GM19351 (cell line): ENCODE measurements around the gene VSTM2B.
"Not testable (repeated sequence)": the region's sequence is repeated elsewhere in the genome, so short reads cannot be mapped to it uniquely, and the experiment has no call there.

Source experiments
- ATAC-seq: cut with Tn5 transposase; IDR thresholded peaks from one replicate; pipeline ENCODE4 v1.9.1; 2021; ENCODE audit warnings: mild to moderate bottlenecking, moderate library complexity; ENCODE audit not compliant: unreplicated experiment

Gene VSTM2B

DNA sequence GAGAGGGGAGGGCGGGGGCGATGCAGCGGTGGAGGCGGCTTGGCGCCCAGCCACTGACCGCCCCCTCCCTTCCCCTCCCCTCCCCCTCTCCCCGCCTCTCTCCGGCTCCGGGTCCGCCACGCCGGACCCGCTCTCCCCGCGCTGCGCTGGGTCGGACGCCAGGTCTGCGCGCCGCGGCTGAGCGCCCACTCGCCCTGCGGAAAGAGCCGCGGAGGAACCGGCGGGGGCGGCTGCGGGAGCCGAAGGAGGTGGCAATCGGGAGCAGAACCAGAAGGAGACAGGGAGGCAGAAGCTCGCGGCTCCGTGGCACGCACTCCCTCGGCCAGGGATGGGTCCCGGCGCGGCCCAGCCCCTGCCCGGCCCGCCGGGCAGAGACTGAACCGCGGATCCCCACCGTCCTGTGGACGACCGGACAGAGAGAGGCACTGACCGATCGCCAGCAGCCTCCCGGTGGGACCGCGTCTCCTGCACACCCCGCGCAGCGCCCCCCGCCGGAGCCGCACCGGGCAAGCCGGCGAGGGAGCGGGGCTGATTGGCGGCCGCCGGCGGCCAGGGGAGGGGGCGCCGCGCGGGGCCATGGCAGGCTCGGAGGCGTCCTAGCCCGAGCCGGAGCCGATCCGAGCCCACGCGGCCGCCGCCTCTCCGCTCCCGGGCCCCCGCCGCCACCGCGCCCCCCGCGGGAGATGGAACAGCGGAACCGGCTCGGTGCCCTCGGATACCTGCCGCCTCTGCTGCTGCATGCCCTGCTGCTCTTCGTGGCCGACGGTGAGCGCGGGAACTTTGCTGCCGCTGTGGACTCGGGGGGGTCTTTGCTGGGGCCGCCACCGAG lies at the start of gene VSTM2B:
Gene VSTM2B (plus strand): TSS at position 94 of the 829 bp plus-strand sequence. CDS start 590 bp downstream, at position 684.
- no peak for ATAC-seq

DNA sequence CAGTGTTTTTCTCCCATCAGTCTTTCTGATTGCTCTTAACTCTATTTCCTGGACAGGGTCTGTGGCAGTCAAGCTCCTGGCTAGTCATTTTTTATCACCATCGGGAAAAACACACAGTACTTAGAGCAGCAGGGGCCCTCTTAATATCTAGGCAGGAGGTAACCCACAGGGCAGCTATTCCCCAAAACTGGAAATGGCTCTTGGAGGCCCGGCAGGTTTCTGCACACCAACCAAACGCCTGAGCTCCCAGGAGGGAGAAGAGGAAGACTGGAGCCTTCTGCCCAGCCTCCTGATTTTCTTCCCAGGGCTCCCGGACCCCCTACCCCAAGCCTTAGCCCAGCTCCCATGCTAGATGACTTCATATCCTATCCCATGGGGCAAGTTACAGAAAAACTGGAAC lies 49.3 kb upstream of the VSTM2B start:
- ATAC-seq, result no peak

DNA sequence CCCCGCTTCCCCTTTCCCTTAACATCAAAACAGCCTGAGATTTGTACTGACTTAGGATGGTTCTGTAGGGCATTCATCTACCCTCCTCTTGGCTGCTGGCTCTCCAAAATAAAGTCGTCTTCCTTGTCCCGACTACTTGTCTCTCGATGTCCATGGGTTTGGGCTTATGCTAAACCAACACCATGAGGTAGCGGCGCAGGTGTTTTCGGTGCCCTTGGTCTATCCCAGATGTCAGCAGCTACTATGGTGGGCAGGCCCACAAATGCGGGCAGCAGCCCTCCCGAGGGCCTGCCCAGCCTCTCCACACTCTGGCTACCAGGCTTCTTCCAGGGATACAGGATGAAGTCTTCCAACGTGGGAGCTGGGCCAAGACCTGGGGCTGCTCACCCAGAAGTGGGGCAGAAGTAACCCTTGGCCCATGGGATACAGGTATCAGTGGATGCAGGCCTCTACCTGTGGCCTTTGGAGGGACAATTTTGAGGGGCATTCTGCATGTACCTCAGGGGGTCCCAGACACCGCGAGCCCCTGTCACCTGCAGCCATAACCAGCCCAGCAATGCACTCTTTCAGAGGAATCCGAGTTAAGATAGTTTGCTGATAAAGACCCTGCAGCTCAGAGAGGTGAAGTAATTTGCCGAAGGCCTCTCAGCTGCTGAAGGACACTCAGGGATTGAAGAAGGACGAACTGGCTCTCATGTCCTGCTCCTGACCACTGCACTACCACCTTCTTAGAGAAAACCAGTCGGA lies 47.8 kb upstream of the VSTM2B start:
- no peak for ATAC-seq

DNA sequence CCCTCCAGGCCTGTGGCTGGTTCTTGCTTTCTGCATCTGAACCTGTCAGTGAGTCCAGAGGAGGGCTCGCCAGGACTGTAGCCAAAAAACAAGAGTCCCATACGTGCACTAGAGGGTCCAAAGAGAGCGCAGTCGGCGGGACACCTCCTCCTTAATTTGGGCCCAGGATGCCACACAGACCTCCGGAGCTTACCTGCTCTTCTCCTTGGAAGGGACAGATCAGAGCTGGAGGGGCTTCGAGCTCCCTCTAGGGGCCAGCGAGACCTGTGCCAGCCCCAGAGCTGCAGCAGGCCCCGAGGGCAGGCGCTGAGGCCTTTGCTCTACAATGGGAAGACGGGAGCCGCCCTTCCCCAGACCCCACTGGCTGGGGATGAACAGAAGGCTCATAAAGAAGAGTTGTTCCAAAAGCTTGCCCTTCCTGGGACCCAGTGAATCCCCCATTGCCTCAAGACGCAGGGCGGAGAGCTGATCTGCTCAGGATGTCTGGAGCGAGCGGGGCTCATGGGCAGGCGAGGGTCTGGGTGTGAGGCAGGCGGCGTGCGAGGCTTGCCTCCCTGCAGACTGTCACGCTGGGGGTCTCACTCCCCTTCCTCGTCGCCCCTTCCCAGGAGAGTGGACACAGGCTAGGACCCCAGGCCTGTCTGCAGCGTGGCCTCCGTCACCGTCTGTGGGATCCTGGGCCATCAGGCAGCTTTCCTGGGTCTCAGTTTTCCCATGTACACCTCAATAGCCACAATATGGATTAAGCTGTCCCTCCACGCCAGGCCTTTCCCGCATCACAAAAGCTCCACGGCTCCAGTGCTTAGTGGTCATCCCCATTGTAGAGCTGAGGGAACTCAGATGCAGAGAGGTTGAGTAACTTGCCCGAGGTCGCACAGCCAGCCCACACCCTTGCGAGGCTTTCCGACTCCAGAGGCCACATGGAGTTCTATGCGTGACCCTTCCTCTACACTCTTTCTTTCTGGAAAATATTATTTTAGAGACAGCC lies 46.9 kb upstream of the VSTM2B start:
- ATAC-seq, result no peak

DNA sequence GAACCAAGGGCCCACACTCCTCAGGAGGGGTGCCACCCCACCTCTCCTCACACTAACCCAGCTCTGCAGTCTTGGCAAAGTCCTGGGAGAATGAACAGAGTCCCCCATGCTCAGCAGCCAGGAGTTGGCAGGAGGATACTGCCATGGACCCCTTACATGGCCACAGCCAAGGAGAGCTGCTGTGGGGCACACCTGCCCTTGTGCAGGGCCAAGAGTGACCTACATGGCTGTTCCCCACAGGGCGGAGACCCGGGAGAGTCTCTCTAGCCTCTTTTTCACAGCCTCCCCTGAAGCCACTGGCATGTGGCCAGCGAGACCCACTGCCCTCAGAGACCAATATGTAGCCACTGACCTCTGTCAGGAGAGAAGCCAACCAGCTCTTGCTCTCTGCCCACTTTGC lies 45.9 kb upstream of the VSTM2B start:
- no peak for ATAC-seq

DNA sequence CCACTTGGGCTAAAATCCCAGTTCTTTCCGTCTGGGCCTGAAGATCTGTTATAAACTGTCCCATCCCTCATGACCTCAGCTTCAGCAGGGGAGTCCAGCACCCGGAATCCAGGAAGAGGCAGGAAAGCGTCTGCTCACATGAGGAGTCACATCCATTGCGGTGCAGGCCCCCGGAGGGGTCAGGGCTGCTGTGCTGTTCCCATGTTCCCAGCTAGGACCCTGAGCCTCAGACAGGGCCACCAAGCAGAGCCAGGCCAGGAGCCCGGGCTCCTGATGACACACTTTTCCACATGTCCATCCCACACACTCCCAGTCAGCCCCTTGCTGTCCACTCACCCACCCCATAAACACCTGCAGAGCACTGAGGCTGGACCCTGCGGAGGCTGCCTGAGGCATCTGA lies 45.3 kb upstream of the VSTM2B start:
- no peak for ATAC-seq

DNA sequence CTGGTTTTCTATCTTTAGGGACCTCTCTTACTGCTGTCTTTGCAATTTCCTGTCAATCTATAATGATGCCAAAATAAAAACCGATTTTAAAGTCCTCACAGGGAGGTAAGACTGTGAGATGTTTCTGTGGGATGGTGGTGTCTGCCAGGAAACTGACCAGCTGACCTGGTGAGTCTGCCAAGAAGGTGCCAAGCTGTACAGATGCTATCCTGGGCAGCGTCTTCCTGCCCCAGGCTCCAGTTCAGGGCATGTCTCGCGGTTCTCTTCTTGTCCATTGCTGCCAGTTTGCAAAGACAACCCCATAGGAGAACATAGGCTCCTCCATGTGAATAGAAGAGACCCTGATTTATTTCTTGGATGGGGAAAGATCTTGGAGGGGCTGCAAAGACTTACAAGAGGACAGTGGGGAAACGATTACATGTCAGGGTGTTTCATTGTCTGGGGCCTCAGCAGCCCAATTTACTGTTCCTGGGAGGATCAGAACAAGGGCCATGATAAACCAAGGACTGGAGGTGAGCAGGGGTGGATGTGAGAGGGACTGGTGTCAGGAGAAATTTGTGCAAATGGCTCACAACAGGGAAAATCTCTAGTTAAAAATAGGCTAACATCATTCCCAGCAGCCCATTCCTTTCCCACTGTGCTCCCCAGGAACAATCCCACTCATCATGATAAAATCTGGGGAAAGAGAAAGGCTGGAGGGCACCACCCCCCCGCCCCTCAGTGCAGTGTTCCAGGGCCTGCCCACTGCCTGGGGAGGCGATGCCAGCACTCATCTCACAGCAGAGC lies 42.7 kb upstream of the VSTM2B start:
- ATAC-seq, result no peak

DNA sequence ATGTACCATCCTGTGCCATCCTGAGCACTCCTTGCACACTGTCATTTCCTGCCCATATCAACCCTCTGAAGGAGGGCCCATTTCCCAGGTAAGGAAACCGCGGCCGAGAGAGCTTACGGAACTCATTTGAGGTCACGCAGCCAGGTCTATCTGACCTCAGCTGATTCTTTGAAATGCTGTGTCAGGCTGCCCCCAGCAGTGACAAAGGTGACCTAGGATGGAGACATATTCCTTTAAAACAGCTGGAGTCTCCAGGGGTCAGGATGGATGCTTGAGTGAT lies 42.2 kb upstream of the VSTM2B start:
- ATAC-seq, result no peak

DNA sequence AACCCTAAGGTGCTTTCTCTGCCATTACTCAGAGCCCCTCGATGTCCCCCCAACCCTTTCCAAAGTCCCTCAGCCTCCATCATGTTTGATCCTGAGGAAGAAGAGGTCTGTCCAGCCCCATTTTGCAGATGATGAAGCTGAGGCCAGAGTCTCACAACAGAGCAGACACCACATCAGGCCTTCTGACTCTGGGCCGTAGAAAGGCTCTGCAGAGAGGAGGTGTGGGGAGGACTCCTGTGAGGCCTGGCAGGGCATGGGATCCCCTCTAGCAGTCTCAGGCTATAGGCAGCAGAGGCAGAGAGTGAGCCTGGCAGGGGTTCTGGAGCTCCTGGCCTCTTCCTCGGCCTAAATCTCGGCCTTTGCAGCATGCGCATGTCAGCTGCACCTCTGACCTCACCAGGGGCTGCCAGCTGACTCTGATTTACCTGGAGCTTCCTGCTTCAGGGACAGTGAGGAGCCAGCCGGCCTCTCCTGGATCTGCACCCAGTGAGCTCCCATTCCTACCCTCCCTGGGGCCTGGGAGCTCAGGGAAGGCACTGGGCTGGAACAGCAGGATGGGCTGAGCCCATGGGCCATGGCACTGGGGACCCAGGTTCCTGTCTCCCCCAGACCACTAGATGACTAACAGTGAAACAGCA lies 41.7 kb upstream of the VSTM2B start:
- no peak for ATAC-seq

DNA sequence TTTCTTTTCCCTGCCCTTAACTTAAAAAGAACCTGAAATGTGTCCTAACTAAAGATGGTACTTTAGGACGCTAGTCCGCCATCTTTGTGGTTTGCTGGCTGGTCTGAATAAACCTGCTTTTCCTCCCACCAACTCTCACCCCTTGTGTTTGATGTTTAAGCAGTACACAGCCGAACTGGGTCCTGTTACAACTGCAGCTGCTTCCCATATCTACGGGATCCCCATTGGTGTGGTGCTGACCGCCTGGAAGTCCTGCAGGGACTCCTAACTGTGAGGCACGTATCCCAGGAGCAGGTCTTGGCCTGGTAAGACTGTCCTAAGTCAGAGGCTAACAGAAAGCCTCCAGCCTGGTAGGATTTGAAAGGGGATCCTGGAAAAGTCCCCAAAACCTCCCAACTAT lies 40.9 kb upstream of the VSTM2B start:
- no peak for ATAC-seq

DNA sequence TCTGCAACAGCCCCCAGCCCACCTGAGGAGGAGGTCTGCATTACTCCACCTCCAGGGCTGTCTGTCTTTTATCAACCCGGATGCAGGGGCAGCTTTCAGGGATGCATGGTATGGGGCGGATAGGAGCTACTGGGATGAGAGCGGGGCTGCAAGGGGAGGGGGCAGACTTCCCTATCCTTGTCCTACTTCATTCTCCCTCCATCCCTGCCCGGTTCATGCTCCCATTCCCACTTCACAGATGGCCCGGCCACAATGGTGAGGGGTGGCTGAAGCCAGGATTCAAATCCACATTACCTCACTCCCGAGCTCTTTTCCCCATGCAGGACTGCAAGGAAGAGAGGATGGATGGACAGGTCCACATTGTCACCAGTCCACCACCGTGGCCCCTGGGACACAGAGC lies 40.5 kb upstream of the VSTM2B start:
- ATAC-seq, result no peak

DNA sequence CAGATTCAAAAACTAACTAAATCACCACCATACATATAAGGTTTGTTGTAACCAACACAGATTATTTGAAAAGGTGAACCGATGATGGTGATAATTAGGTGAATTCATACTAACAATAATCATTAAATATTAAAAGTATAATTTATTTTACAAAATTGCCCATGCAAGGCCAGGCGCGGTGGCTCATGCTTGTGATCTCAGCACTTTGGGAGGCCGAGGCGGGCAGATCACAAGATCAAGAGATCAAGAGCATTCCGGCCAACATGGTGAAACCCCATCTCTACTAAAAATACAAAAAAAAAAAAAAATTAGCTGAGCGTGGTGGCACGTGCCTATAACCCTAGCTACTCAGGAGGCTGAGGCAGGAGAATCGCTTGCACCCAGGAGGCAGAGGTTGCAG lies 38.8 kb upstream of the VSTM2B start:
- ATAC-seq, result not testable (repeated sequence)

DNA sequence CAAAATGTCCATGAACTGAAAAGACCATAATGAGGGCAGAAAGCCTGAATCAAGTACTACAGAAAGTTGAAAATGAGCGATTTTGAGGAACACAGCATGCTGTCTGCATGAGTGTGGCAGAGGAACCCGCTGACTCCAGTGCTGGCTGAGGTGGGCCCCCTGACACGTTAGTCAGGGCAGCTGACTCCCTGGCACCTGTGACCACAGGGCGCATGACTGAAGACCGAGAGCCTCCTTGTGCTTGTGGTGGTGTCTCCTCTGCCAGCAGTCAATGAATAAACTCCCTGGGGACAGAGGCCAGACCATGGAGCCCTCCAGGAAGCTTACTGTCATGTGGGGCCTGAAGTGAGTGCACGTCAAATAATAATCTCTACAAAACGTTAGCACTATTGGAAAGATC lies 38.4 kb upstream of the VSTM2B start:
- no peak for ATAC-seq

DNA sequence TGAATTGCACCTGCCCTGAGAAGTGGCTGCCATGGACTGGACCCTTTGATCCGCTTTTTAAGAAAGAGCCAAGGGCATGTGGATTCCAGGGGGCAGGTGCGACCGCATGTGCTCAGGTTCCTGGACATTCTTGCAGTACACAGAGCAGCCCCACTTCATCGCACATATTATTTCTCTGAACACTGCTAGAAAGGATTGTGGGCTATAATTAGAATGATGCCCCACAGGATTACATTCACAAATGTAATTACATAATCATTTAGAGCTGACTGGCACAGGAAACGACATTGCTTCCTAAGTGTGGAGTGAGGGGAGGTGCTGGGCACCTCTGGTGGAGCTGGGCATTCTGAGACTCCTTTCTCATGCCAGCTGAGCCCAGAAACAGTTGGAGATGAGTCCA lies 37.5 kb upstream of the VSTM2B start:
- no peak for ATAC-seq

DNA sequence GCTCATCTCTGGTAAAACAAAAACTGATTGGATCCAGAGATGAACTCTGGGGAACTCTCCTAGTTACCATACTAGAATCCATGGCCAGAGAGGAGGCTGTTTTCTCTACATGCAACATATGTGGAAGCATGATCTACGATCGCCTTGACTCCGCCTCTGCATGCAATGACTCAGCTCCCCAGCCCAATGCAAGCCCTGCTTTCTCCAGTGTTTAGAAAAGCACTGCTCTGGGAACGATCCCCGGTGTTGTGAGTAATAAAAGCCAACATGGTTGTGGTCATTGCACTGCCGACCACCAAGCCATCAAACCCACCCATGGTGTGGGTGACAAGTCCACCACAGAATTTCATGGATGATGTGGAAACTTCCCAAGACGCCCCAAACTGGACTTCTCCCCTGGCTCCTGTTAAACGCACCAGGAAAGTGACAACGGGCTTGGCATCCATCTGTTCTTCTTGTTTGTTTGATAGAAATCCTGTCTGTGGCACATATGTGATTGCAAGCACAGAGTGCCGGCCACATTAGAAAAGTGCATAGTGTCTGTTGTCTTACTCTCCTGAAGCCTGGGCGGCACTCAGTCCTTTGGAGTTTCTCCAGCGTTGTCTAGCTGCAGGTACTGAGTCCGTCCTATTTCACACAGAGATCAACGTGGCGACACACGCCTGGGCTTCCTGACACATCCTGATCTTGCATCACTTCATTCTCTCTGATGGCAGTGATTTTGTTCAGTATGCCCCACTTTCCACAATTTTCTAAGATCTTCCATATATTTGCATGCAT lies 36.4 kb upstream of the VSTM2B start:
- no peak for ATAC-seq

DNA sequence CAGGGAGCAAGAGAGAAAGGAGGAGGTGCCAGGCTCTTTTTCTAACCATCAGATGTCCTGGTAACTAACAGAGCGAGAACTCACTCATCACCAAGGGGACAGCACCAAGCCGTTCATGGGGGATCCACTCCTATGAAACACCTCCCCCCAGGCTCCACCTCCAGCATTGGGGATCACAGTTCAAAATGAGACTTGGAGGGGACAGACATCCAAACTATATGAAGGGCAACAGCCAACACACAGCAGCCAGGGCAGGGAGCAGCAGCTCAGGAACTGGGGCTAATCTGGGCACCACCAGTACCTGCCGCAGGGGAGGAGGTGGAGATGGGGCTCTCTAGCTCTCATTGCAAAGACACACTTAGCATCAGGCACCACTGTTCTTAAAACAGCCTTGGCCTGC lies 34.3 kb upstream of the VSTM2B start:
- no peak for ATAC-seq

DNA sequence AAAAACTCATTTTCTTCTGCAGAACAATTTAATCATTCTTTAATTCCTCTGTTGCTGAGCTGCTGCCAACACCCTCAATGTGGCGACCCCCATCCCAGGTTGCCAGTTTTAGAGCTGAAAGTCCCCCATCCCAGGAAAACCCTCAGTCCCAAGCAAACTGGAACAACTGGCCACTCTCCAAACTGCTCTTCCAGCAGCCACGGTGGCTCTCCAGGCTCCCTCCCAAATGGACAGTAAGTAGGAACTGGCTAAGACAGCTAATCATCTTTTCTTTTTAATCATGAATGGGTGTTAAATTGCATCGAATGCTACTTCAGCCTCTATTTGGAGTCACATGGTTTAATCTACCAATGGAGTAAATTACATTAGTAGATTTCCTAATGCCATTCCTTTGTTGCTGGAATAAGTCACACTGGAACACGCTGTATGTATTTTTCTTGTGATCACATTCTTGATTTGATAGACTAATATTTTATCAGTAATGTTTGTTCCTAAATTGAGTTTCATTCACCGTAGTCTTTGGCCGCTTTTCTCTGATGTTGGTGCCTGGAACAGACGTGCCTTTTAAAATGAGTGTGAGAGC lies 33.7 kb upstream of the VSTM2B start:
- ATAC-seq, result no peak

DNA sequence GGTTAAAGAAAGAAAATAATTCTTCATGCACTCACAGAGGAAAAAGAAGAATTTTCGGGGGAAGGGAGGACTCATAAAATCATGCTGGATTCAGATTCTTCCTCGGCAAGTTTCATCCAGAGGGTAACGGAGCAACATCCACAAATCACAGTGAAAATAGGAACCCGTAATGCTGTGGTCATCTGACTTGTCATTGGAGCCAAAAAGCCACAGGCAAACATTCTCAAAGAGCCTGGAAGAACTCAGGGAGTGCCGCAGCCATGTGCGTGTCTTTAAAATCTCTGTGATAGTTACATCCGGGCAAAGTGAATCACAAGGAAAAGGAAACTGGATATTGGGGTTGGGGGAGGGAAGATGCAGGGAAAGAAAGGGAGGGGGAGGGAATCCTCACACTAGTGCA lies 33.0 kb upstream of the VSTM2B start:
- ATAC-seq, result no peak

DNA sequence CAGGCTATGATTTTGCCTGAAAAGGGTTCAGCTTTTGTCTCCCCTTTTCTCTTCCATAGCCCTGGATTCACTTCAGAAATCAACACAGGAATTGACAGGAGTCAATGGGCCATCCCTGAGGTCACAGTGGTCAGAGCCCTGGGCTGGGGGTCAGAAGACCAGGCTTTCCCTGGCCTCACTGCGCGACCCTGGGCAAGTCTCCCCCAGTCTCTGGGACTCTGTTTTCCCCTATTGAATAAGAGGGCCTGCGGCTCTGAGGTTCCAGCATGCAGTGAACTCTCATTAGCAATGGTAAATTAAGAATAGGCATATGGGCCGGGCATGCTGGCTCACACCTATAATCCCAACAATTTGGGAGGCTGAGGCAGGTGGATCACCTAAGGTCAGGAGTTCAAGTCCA lies 30.7 kb upstream of the VSTM2B start:
- no peak for ATAC-seq
